Naive thymus-derived CD4-positive, alpha-beta T cell (primary cell): ENCODE measurements around the gene BARHL1. TPM values are rescaled to one million over a fixed set of nuclear protein-coding genes. Genes with fewer than 3 reads are reported as not detected.

ENCODE experiments used
- ATAC-seq: fragments of 150-1000 bp; cut with Tn5 transposase; 2 replicates; pipeline ENCODE4 v1.10.0; 2021; ENCODE audit warnings: mild to moderate bottlenecking, moderate library complexity
- CTCF ChIA-PET: fragments of 350-600 bp; sonication (Branson Sonifier 250); formaldehyde crosslinking; loops from one replicate; lab custom pipeline; 2021; ENCODE audit warnings: antibody characterized with exemption; lab: Charles Lee
- POLR2A ChIA-PET: fragments of 350-600 bp; sonication (Branson Sonifier 250); formaldehyde crosslinking; loops from one replicate; lab custom pipeline; 2021; ENCODE audit warnings: antibody characterized with exemption, inconsistent platforms; lab: Charles Lee
- DNase-seq, 9 donors: peaks; one replicate each; pipeline versions ENCODE4 v3.0.0 to v3.0.0-alpha.2; 2020 to 2022; ENCODE audit warnings: mixed read lengths in 1 of 9
- H3K27ac ChIP-seq: one replicate; pipeline ENCODE4 v1.7.0; 2013; ENCODE audit warnings: mild to moderate bottlenecking, low read depth, low read length, moderate library complexity
- H3K27me3 ChIP-seq, 2 donors: one replicate each; pipeline ENCODE4 v1.7.0; 2013; ENCODE audit warnings: low read length in 2 of 2, mild to moderate bottlenecking in 2 of 2, moderate library complexity in 2 of 2; ENCODE audit not compliant: control insufficient read depth in 2 of 2, insufficient read depth in 2 of 2
- H3K36me3 ChIP-seq, 3 experiments: 1 replicate in 2 of 3; 2 replicates in 1 of 3; pipeline ENCODE4 v1.7.0; 2013; ENCODE audit warnings: low read length in 3 of 3, mild to moderate bottlenecking in 3 of 3, moderate library complexity in 1 of 3; ENCODE audit not compliant: insufficient read depth in 3 of 3, control insufficient read depth in 2 of 3
- H3K4me1 ChIP-seq, 2 donors: one replicate each; pipeline ENCODE4 v1.7.0; 2013; ENCODE audit warnings: low read length in 2 of 2, mild to moderate bottlenecking in 2 of 2, moderate library complexity in 1 of 2; ENCODE audit not compliant: control insufficient read depth in 2 of 2, insufficient read depth in 2 of 2
- H3K4me3 ChIP-seq: 2 replicates; pipeline ENCODE4 v1.7.0; 2013; ENCODE audit warnings: mild to moderate bottlenecking, low read length
- H3K9me3 ChIP-seq, 3 experiments: 1 replicate in 2 of 3; 2 replicates in 1 of 3; pipeline ENCODE4 v1.7.0; 2013; ENCODE audit warnings: low read length in 3 of 3; ENCODE audit not compliant: control insufficient read depth in 2 of 3
- H3K27ac Mint-ChIP-seq, 9 donors: one replicate each; pipeline ENCODE4 v1.8.0; 2020 to 2022; ENCODE audit warnings: mixed read lengths in 9 of 9, mild to moderate bottlenecking in 8 of 9, moderate library complexity in 5 of 9, inconsistent platforms in 2 of 9
- H3K27me3 Mint-ChIP-seq, 5 donors: one replicate each; pipeline ENCODE4 v1.8.0; 2021 to 2022; ENCODE audit warnings: mixed read lengths in 5 of 5, mild to moderate bottlenecking in 1 of 5
- H3K36me3 Mint-ChIP-seq, 5 donors: one replicate each; pipeline ENCODE4 v1.8.0; 2020 to 2022; ENCODE audit warnings: mixed read lengths in 5 of 5, mild to moderate bottlenecking in 3 of 5, inconsistent platforms in 1 of 5
- H3K4me1 Mint-ChIP-seq, 7 donors: one replicate each; pipeline ENCODE4 v1.8.0; 2020 to 2022; ENCODE audit warnings: mixed read lengths in 7 of 7, mild to moderate bottlenecking in 3 of 7, inconsistent platforms in 1 of 7
- H3K4me3 Mint-ChIP-seq, 10 donors: one replicate each; pipeline ENCODE4 v1.8.0; 2020 to 2022; ENCODE audit warnings: mild to moderate bottlenecking in 10 of 10, mixed read lengths in 10 of 10, moderate library complexity in 6 of 10, inconsistent platforms in 2 of 10
- H3K9me3 Mint-ChIP-seq, 11 donors: one replicate each; pipeline ENCODE4 v1.8.0; 2020 to 2022; ENCODE audit warnings: mixed read lengths in 11 of 11, mild to moderate bottlenecking in 4 of 11, inconsistent platforms in 1 of 11, moderate library complexity in 1 of 11
- intact Hi-C, 2 donors: fragments of 100-400 bp; cut with micrococcal nuclease; formaldehyde crosslinking; loops; one replicate each; pipeline ENCODE4 v1.15.1; 2023
- polyA plus RNA-seq, 2 donors: library from polyadenylated mRNA; unstranded; fragments of 300-500 nt; fragmentation: Illumina TruSeq; gene quantifications; one replicate each; pipeline ENCODE4 v1.2.3, GENCODE V29; 2021
- total RNA-seq, 6 experiments: library from RNA in 5 of 6; stranded (reverse) in 5 of 6; gene quantifications; 1 replicate in 5 of 6; 2 replicates in 1 of 6; pipeline ENCODE4 v1.2.3 and lab custom pipeline; 2021 to 2026

The BARHL1 gene
- total and polyA plus RNA-seq, 7 experiments from 2014 or later: not detected

GRCh38 chr9:132547052-132547431, 35.4 kb upstream of the BARHL1 start:
- peaks cover 4 to 26% (median 14%) of the 10 kb centered on the region in 5 donors for H3K27me3 Mint-ChIP-seq
- Histone ChIP-seq H3K4me1 (no peaks in the 10 kb centered on the region), H3K36me3 (no peaks in the 10 kb centered on the region), H3K27me3 (no peaks in the 10 kb centered on the region), H3K4me3 (no peak overlapping the region), H3K9me3 (no peaks in the 10 kb centered on the region), H3K27ac (no peak overlapping the region)
- H3K36me3 Mint-ChIP-seq: no peaks in the 10 kb centered on the region
- H3K4me1 Mint-ChIP-seq: no peaks in the 10 kb centered on the region
- no peak overlapping the region for H3K4me3 Mint-ChIP-seq
- H3K9me3 Mint-ChIP-seq: peaks cover 0 to 2% (median 0%) of the 10 kb centered on the region in 11 donors
- POLR2A ChIA-PET: no interaction called here
- DNase-seq: no peak
- CTCF ChIA-PET: no interaction called here
- intact Hi-C loops: no loop called here
- H3K27ac Mint-ChIP-seq: no peak overlapping the region
- ATAC-seq: no peak

DNA sequence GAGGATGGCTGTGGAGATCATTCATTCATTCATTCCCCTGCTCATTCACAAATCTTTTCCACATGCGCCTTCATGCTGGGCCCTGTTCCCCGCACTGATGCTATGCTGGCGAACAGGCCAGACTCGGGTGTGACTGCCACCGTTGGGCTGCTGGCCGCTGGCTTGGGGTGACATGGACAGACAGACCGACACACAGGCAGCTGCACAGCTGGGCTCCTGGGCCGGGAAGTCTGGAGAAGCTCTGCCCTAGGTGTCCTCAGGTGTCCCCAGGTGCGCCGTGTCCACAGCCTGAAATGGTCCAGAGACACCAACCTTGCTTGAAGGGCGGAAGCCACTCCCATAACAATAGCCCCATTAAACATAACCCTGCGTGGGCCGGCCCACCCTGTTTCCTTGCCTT, 35.0 kb upstream of the BARHL1 start:
- H3K27ac ChIP-seq: no peak overlapping the region
- H3K36me3 Mint-ChIP-seq: no peaks in the 10 kb centered on the region
- no peaks in the 10 kb centered on the region for H3K9me3 ChIP-seq
- no peaks in the 10 kb centered on the region for H3K4me1 ChIP-seq
- CTCF ChIA-PET: no interaction called here
- peaks cover 4 to 26% (median 14%) of the 10 kb centered on the region in 5 donors for H3K27me3 Mint-ChIP-seq
- H3K27ac Mint-ChIP-seq: no peak overlapping the region
- H3K4me3 ChIP-seq: no peak overlapping the region
- ATAC-seq (no peak), DNase-seq (no peak)
- no peaks in the 10 kb centered on the region for H3K4me1 Mint-ChIP-seq
- POLR2A ChIA-PET: no interaction called here
- H3K4me3 Mint-ChIP-seq: no peak overlapping the region
- H3K27me3 ChIP-seq: no peaks in the 10 kb centered on the region
- H3K36me3 ChIP-seq: no peaks in the 10 kb centered on the region
- peaks cover 0 to 2% (median 0%) of the 10 kb centered on the region in 11 donors for H3K9me3 Mint-ChIP-seq
- intact Hi-C loops: no loop called here

DNA sequence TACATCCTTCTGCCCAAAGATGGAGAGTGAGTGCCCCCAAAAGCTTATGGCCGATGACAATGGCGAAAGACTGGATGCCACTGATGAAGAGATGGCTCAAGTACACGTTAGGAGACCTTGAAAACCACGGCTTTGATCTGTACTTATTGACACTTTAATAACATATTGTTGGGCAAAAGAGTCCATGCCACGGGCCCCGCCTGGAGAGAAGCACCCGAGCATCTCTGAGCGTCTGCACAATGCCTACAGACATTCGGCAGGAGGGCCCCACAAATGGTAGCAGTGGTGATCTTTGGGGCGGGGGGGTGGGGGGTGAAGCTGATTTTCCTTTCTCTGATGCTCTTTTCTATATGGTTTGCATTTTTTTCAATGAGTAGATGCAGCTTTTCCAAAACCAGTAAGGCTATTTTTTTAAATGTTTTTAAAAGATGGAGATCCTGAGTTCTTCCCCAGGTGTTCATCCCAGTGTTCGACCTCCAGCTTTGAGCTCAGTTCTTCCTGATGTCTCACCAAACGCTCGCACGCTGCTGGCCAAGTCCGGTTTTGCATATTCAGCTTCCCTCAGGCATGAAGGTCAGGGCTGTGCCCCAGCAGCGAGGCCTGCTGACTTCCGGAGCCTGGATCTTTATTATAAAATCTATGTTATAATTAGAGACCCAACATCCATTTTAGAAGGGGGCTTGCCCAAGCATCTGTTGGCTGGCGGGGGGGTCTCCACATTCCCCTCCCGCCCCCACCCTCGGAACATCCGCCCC, 34.3 kb upstream of the BARHL1 start:
- POLR2A ChIA-PET: no interaction called here
- peaks cover 4 to 26% (median 14%) of the 10 kb centered on the region in 5 donors for H3K27me3 Mint-ChIP-seq
- no peaks in the 10 kb centered on the region for H3K36me3 ChIP-seq
- H3K9me3 Mint-ChIP-seq: peaks cover 0 to 2% (median 0%) of the 10 kb centered on the region in 11 donors
- H3K9me3 ChIP-seq: no peaks in the 10 kb centered on the region
- H3K4me3 ChIP-seq: no peak overlapping the region
- DNase-seq: no peak
- intact Hi-C loops: no loop called here
- CTCF ChIA-PET: no interaction called here
- no peak overlapping the region for H3K27ac ChIP-seq
- H3K4me3 Mint-ChIP-seq: no peak overlapping the region
- H3K4me1 Mint-ChIP-seq: no peaks in the 10 kb centered on the region
- H3K36me3 Mint-ChIP-seq: no peaks in the 10 kb centered on the region
- no peaks in the 10 kb centered on the region for H3K27me3 ChIP-seq
- no peaks in the 10 kb centered on the region for H3K4me1 ChIP-seq
- no peak for ATAC-seq
- no peak overlapping the region for H3K27ac Mint-ChIP-seq

DNA sequence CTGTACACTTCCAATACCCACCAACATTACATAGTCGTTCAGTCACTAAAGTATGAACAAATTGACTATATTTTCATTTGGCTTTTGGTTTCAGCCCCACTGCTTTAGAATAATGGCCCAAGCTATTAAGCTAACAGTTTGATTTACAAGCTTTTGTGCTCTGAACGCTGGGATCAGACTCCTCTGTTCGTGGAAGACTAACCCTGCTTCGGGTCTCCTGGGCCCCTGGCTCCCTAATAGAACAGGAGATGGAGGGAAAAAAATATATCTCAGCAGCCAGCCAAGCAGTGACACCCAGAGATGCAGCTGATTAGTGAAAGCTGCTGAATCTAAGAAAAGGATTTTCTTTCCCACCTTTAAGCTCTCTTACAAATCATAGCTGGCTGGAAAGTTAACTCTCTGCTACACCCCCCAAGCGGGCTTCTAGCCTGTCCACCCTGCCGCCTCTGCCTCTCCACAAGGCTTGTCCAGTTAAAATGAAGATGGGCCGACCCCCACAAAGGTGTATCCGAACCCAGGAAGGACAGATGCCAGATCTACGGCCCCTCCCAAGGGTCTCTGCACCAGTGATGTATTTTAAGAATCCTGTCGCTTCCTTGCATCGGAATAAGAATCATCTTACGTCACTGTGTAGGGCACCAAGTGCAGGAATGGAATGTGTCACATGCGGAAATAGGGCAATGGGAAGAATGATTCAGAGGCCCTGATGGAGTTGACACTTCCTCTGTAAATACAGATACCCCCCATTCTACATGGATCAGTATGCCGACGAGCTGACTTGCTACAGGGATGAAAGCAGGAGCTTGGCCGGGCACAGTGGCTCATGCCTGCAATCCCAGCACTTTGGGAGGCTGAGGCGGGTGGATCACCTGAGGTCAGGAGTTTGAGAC, 33.4 kb upstream of the BARHL1 start:
- no peaks in the 10 kb centered on the region for H3K36me3 Mint-ChIP-seq
- CTCF ChIA-PET: no interaction called here
- Histone ChIP-seq H3K36me3 (no peaks in the 10 kb centered on the region), H3K4me1 (no peaks in the 10 kb centered on the region), H3K9me3 (no peaks in the 10 kb centered on the region), H3K4me3 (no peak overlapping the region), H3K27ac (no peak overlapping the region), H3K27me3 (no peaks in the 10 kb centered on the region)
- intact Hi-C loops: no loop called here
- peaks cover 0 to 2% (median 0%) of the 10 kb centered on the region in 11 donors for H3K9me3 Mint-ChIP-seq
- H3K27ac Mint-ChIP-seq: no peak overlapping the region
- H3K27me3 Mint-ChIP-seq: peaks cover 4 to 26% (median 14%) of the 10 kb centered on the region in 5 donors
- ATAC-seq (no peak), DNase-seq (no peak)
- POLR2A ChIA-PET: no interaction called here
- no peaks in the 10 kb centered on the region for H3K4me1 Mint-ChIP-seq
- no peak overlapping the region for H3K4me3 Mint-ChIP-seq

DNA sequence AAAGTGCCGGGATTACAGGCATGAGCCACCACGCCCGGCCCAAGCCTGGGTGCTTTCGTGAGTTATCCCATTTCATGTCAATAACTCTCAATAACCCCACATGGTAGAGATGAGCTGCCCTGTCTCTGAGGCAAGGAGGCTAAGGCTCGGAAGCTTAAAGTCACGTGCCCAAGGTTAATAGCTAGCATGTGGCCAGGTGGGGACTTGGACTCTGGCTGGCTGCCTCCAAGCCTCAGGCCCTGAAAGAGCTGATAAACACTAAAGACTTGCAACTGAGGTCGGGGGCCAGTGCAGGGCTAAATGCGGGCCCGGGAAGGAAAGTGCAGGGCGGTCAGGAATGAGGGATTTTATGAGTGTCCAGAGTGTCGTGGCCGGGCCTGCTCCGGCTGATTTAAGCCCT, 30.9 kb upstream of the BARHL1 start:
- Mint-ChIP-seq H3K4me1 (no peaks in the 10 kb centered on the region), H3K9me3 (peaks cover 0 to 2% (median 0%) of the 10 kb centered on the region in 11 donors), H3K27ac (no peak overlapping the region), H3K27me3 (peaks cover 9 to 26% (median 14%) of the 10 kb centered on the region in 5 donors), H3K36me3 (peaks cover 0 to 4% (median 0%) of the 10 kb centered on the region in 5 donors), H3K4me3 (no peak overlapping the region)
- Histone ChIP-seq H3K36me3 (no peaks in the 10 kb centered on the region), H3K27ac (no peak overlapping the region), H3K4me3 (no peak overlapping the region), H3K9me3 (no peaks in the 10 kb centered on the region), H3K4me1 (no peaks in the 10 kb centered on the region), H3K27me3 (no peaks in the 10 kb centered on the region)
- intact Hi-C loops: no loop called here
- CTCF ChIA-PET: interaction anchor here (0.8 kb wide), 1 partner anchor 1503 kb away, joined by 4 read pairs; no protein-coding TSS in a partner anchor
- ATAC-seq (no peak), DNase-seq (no peak)
- POLR2A ChIA-PET: no interaction called here

DNA sequence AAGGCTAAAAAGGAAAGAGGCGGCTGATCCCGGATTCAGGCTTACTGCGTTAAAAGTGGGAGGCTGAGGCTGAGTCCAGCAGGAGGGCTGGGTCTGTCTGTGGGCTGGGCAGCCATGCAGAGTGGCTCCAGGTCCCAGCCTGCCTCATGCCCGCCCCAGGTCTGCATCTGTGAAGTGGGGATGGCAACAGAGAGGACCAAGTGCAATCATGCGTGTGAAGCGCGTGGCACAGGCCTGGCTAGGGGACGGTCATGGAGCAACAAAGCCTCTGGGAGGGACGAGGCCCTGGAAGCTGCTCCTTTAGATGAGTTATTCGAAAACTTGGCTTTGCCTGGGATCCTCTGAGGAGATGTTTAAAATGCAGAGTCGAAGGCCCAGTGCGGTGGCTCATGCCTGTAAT, 30.4 kb upstream of the BARHL1 start:
- ChIA-PET CTCF (interaction anchor here (0.7 to 0.8 kb wide), 2 partner anchors 26 to 1503 kb away, joined by 4 read pairs; no protein-coding TSS in a partner anchor), POLR2A (no interaction called here)
- intact Hi-C loops: no loop called here
- Mint-ChIP-seq H3K9me3 (peaks cover 0 to 2% (median 0%) of the 10 kb centered on the region in 11 donors), H3K27ac (no peak overlapping the region), H3K36me3 (peaks cover 0 to 4% (median 0%) of the 10 kb centered on the region in 5 donors), H3K27me3 (peaks cover 9 to 22% (median 14%) of the 10 kb centered on the region in 5 donors), H3K4me1 (no peaks in the 10 kb centered on the region), H3K4me3 (no peak overlapping the region)
- DNase-seq (no peak), ATAC-seq (no peak)
- H3K27me3 ChIP-seq: no peaks in the 10 kb centered on the region
- no peaks in the 10 kb centered on the region for H3K36me3 ChIP-seq
- no peak overlapping the region for H3K4me3 ChIP-seq
- H3K9me3 ChIP-seq: no peaks in the 10 kb centered on the region
- H3K4me1 ChIP-seq: no peaks in the 10 kb centered on the region
- H3K27ac ChIP-seq: no peak overlapping the region
